HG03575 (cell line): ENCODE data around the gene UNC5B.

Source experiments
- ATAC-seq: cut with Tn5 transposase; IDR thresholded peaks from one replicate; pipeline ENCODE4 v1.9.1; 2021; ENCODE audit not compliant: unreplicated experiment, insufficient number of reproducible peaks, low FRiP score; ENCODE audit errors: extremely low read depth

The UNC5B gene

GRCh38 chr10:71260622-71261325 lies 48.4 kb downstream of the UNC5B start:
- no peak for ATAC-seq

- no peak for ATAC-seq
These were observed 49.7 kb downstream of the UNC5B start for GRCh38 chr10:71262027-71262426.

GRCh38 chr10:71262817-71263216 lies 50.4 kb downstream of the UNC5B start:
- ATAC-seq: no peak

- ATAC-seq: no peak
These were observed 51.0 kb downstream of the UNC5B start for GRCh38 chr10:71263376-71263775.

- ATAC-seq: no peak
These were observed 52.2 kb downstream of the UNC5B start for GRCh38 chr10:71264345-71265200.

GRCh38 chr10:71265201-71265575 lies 52.8 kb downstream of the UNC5B start:
- no peak for ATAC-seq

- no peak for ATAC-seq
These were observed 53.3 kb downstream of the UNC5B start for GRCh38 chr10:71265618-71266146.

GRCh38 chr10:71266147-71266917 lies 54.0 kb downstream of the UNC5B start:
- ATAC-seq: no peak

- no peak for ATAC-seq
These were observed 54.6 kb downstream of the UNC5B start for GRCh38 chr10:71266918-71267442.

GRCh38 chr10:71267508-71268240 lies 55.3 kb downstream of the UNC5B start:
- no peak for ATAC-seq

- ATAC-seq: no peak
These were observed 55.9 kb downstream of the UNC5B start for GRCh38 chr10:71268247-71268691.

- no peak for ATAC-seq
These were observed 56.4 kb downstream of the UNC5B start for GRCh38 chr10:71268758-71269157.

- no peak for ATAC-seq
These were observed 57.2 kb downstream of the UNC5B start for GRCh38 chr10:71269301-71270288.

- ATAC-seq: no peak
These were observed 58.2 kb downstream of the UNC5B start for GRCh38 chr10:71270301-71271220.

GRCh38 chr10:71271662-71272055 lies 59.3 kb downstream of the UNC5B start:
- ATAC-seq: no peak

GRCh38 chr10:71272056-71272771 lies 59.8 kb downstream of the UNC5B start:
- no peak for ATAC-seq
